ENCODE measurements around the gene HES2.

Gene HES2

GRCh38 chr1:6462412-6463119, 42.8 kb upstream of the HES2 start:
- Histone ChIP-seq H3F3A (ENCODE audit: insufficient read depth) (no peaks in the 10 kb centered on the region), H3K27ac (ENCODE audit: low read depth, low read length) (no peak overlapping the region), H3K9me3 (ENCODE audit: insufficient read depth, low read length) (no peaks in the 10 kb centered on the region), H3K4me2 (ENCODE audit: low read depth, low read length, poor library complexity, severe bottlenecking) (no peak overlapping the region), H4K20me1 (ENCODE audit: low read depth, low read length) (no peaks in the 10 kb centered on the region), H3K27me3 (ENCODE audit: low read length) (no peaks in the 10 kb centered on the region), H2AFZ (ENCODE audit: low read depth, low read length, severe bottlenecking) (no peak overlapping the region), H3K9ac (ENCODE audit: low read length) (no peak overlapping the region), H3K79me2 (ENCODE audit: insufficient read depth, low read length) (no peaks in the 10 kb centered on the region), H3K9me2 (replicated peaks; ENCODE audit: insufficient read depth, low read length) (no peaks in the 10 kb centered on the region), H3K4me3 (ENCODE audit: insufficient read depth, low read length, poor library complexity, severe bottlenecking) (no peak overlapping the region), H3K36me3 (ENCODE audit: low read length) (no peaks in the 10 kb centered on the region)
- no peak for TF ChIP-seq EZH2phosphoT487 (conservative IDR thresholded peaks at IDR 0.05; ENCODE audit: low read length)
- no peak for TF ChIP-seq CTCF (IDR thresholded peaks at IDR 0.05; ENCODE audit: insufficient read depth, low read length, poor library complexity, severe bottlenecking)

DNA sequence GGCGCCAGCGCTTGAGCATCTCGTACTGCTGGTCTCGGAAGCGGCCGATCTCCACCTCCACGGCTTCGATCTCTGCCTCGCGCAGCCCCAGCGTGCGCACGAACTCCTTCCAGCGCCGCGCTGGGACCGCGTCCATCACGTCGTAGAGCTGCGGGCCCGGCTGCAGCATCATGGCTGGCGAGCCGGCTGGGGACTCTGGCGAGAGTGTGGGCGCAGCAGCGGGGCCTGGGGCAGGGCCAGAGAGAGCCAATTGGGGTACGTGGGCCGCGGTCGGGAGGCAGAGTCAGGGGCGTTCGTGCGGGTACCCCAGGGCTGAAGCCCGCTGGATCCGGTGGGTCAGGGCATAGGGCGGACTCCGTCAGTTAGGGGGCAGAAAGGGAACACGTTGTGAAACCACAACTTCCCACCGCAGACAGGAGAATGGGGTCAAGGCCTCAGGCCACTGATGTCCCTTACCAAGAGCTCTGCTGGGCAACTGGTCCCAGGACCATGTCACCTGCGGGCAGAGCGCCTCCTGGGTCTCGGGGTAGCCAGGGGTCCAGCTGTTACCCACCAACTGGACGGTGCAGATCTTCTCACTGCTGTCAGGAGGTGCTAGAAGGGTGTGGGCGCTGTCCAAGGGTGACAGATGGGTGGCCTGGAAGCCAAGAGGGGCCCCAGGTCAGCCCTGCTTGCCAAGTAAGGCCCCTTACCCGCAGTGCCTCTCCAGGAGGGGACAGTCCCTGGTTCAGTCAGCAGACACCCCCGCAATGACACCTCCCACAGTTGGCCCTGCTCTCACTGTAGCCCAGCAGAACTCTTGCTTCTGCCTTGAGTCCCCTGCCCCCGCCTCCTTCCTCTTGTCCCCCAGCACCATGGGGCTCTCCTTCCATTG, 42.1 kb upstream of the HES2 start:
- no peaks in the 10 kb centered on the region for H3K9me2 ChIP-seq (replicated peaks; ENCODE audit: insufficient read depth, low read length)
- H4K20me1 ChIP-seq (ENCODE audit: low read depth, low read length), result no peaks in the 10 kb centered on the region
- H3K4me3 ChIP-seq (ENCODE audit: insufficient read depth, low read length, poor library complexity, severe bottlenecking), result no peak overlapping the region
- H3K27me3 ChIP-seq (ENCODE audit: low read length), result no peaks in the 10 kb centered on the region
- no peaks in the 10 kb centered on the region for H3K79me2 ChIP-seq (ENCODE audit: insufficient read depth, low read length)
- H3K4me2 ChIP-seq (ENCODE audit: low read depth, low read length, poor library complexity, severe bottlenecking), result no peak overlapping the region
- H3K36me3 ChIP-seq (ENCODE audit: low read length), result no peaks in the 10 kb centered on the region
- no peaks in the 10 kb centered on the region for H3F3A ChIP-seq (ENCODE audit: insufficient read depth)
- no peak overlapping the region for H3K27ac ChIP-seq (ENCODE audit: low read depth, low read length)
- no peak overlapping the region for H3K9ac ChIP-seq (ENCODE audit: low read length)
- no peak overlapping the region for H2AFZ ChIP-seq (ENCODE audit: low read depth, low read length, severe bottlenecking)
- no peaks in the 10 kb centered on the region for H3K9me3 ChIP-seq (ENCODE audit: insufficient read depth, low read length)
- TF ChIP-seq CTCF (IDR thresholded peaks at IDR 0.05; ENCODE audit: insufficient read depth, low read length, poor library complexity, severe bottlenecking), result no peak
- no peak for TF ChIP-seq EZH2phosphoT487 (conservative IDR thresholded peaks at IDR 0.05; ENCODE audit: low read length)

GRCh38 chr1:6461051-6461530, 41.4 kb upstream of the HES2 start:
- Histone ChIP-seq H3K4me3 (ENCODE audit: insufficient read depth, low read length, poor library complexity, severe bottlenecking) (no peak overlapping the region), H3K4me2 (ENCODE audit: low read depth, low read length, poor library complexity, severe bottlenecking) (no peak overlapping the region), H2AFZ (ENCODE audit: low read depth, low read length, severe bottlenecking) (no peak overlapping the region)

More at GRCh38 chr1:6461051-6461530, 41.4 kb upstream of the HES2 start:
- no peak overlapping the region for H3K9ac ChIP-seq (ENCODE audit: low read length)
- no peaks in the 10 kb centered on the region for H3F3A ChIP-seq (ENCODE audit: insufficient read depth)
- H4K20me1 ChIP-seq (ENCODE audit: low read depth, low read length), result no peaks in the 10 kb centered on the region
- no peaks in the 10 kb centered on the region for H3K79me2 ChIP-seq (ENCODE audit: insufficient read depth, low read length)
- H3K9me3 ChIP-seq (ENCODE audit: insufficient read depth, low read length), result no peaks in the 10 kb centered on the region
- no peak overlapping the region for H3K27ac ChIP-seq (ENCODE audit: low read depth, low read length)
- TF ChIP-seq CTCF (IDR thresholded peaks at IDR 0.05; ENCODE audit: insufficient read depth, low read length, poor library complexity, severe bottlenecking) (no peak), EZH2phosphoT487 (conservative IDR thresholded peaks at IDR 0.05; ENCODE audit: low read length) (no peak)
- H3K36me3 ChIP-seq (ENCODE audit: low read length), result no peaks in the 10 kb centered on the region
- no peaks in the 10 kb centered on the region for H3K27me3 ChIP-seq (ENCODE audit: low read length)
- no peaks in the 10 kb centered on the region for H3K9me2 ChIP-seq (replicated peaks; ENCODE audit: insufficient read depth, low read length)
